PC-3 (cell line): ENCODE data around the gene TARBP1. TPM values are rescaled to one million over a fixed set of nuclear protein-coding genes. Genes with fewer than 3 reads are reported as not detected.

ENCODE experiments used
- ATAC-seq: fragments of 200-7000 bp; cut with Tn5 transposase; 2 replicates; pipeline ENCODE4 v1.9.1; 2020; ENCODE audit warnings: mild to moderate bottlenecking, moderate library complexity
- BruUV-seq: library from RNA; stranded (reverse); fragments of 400-500 nt; replicated peaks from 2 replicates; lab custom pipeline; 2021; lab: Mats Ljungman, UMichigan
- CTCF ChIA-PET: fragments of 300-600 bp; sonication (Branson Sonifier 250); formaldehyde crosslinking; loops from one replicate; lab custom pipeline; 2022; ENCODE audit warnings: antibody characterized with exemption; lab: Charles Lee
- POLR2A ChIA-PET: fragments of 300-600 bp; sonication (Branson Sonifier 250); formaldehyde crosslinking; loops from one replicate; lab custom pipeline; 2022; ENCODE audit warnings: antibody characterized with exemption; ENCODE audit not compliant: unreplicated experiment; lab: Charles Lee
- DNase-seq: peaks from one replicate; pipeline ENCODE4 v3.0.0-alpha.2; 2015
- H2AFZ ChIP-seq: fragments of 300-600 bp; sonication (generic); 2 replicates; pipeline ENCODE4 v1.6.0; 2016; ENCODE audit warnings: antibody characterized with exemption, low read length
- H3F3A ChIP-seq: fragments of 300-600 bp; sonication (generic); one replicate; pipeline ENCODE4 v1.6.0; 2017; ENCODE audit warnings: antibody characterized with exemption, low read length, control low read depth, mild to moderate bottlenecking; ENCODE audit not compliant: unreplicated experiment
- H3K27ac ChIP-seq: fragments of 300-600 bp; sonication (generic); 2 replicates; pipeline ENCODE4 v1.5.1; 2016; ENCODE audit warnings: mild to moderate bottlenecking, low read length
- H3K27me3 ChIP-seq: fragments of 300-600 bp; sonication (generic); 2 replicates; pipeline ENCODE4 v1.6.1; 2016; ENCODE audit warnings: low read length, mixed read lengths
- H3K36me3 ChIP-seq: fragments of 300-600 bp; sonication (generic); 2 replicates; pipeline ENCODE4 v1.6.1; 2016; ENCODE audit warnings: low read depth, mixed run types, low read length, mixed read lengths
- H3K4me1 ChIP-seq: fragments of 300-600 bp; sonication (generic); 2 replicates; pipeline ENCODE4 v1.5.1; 2016; ENCODE audit warnings: low read length; ENCODE audit not compliant: insufficient read depth
- H3K4me2 ChIP-seq: fragments of 300-600 bp; sonication (generic); 2 replicates; pipeline ENCODE4 v1.6.0; 2016; ENCODE audit warnings: low read length
- H3K4me3 ChIP-seq: fragments of 300-600 bp; sonication (generic); 2 replicates; pipeline ENCODE4 v1.5.1; 2016; ENCODE audit warnings: mild to moderate bottlenecking, low read length, mixed read lengths
- H3K79me2 ChIP-seq: fragments of 300-600 bp; sonication (generic); 2 replicates; pipeline ENCODE4 v1.6.1; 2017; ENCODE audit warnings: low read length, mixed read lengths
- H3K9ac ChIP-seq: fragments of 300-600 bp; sonication (generic); 2 replicates; pipeline ENCODE4 v1.6.0; 2016; ENCODE audit warnings: mild to moderate bottlenecking, low read length
- H3K9me2 ChIP-seq: fragments of 300-600 bp; sonication (generic); replicated peaks from 2 replicates; pipeline ENCODE4 v1.6.1; 2016; ENCODE audit warnings: mixed run types, low read length, mixed read lengths
- H3K9me3 ChIP-seq: fragments of 300-600 bp; sonication (generic); 2 replicates; pipeline ENCODE4 v1.6.1; 2016; ENCODE audit warnings: low read length, mixed read lengths
- H4K20me1 ChIP-seq: fragments of 300-600 bp; sonication (generic); 2 replicates; pipeline ENCODE4 v1.6.1; 2016; ENCODE audit warnings: low read length, mixed read lengths
- CTCF ChIP-seq: fragments of 300-600 bp; sonication (generic); conservative IDR thresholded peaks from 2 replicates; pipeline ENCODE4 v1.5.1; 2017; ENCODE audit warnings: antibody characterized with exemption, low read depth, mild to moderate bottlenecking, low read length
- EZH2 ChIP-seq: fragments of 300-600 bp; sonication (generic); IDR thresholded peaks from one replicate; pipeline ENCODE4 v1.6.1; 2017; ENCODE audit warnings: antibody characterized with exemption, mild to moderate bottlenecking, low read length; ENCODE audit not compliant: unreplicated experiment
- EZH2phosphoT487 ChIP-seq: fragments of 300-600 bp; sonication (generic); IDR thresholded peaks from 2 replicates; pipeline ENCODE4 v1.6.1; 2018; ENCODE audit warnings: mild to moderate bottlenecking, antibody characterized with exemption, low read length, borderline replicate concordance
- intact Hi-C: fragments of 100-400 bp; cut with micrococcal nuclease; formaldehyde crosslinking; loops from 2 replicates; pipeline ENCODE4 v1.9.0; 2023
- total RNA-seq: library from RNA; depleted of rRNA; stranded (reverse); fragments of >200 nt; gene quantifications from 2 replicates; pipeline ENCODE4 v1.2.3, GENCODE V29; 2014

TARBP1 gene
- total RNA-seq, 1 experiment from 2014 or later = 15.1 TPM

GRCh38 chr1:234473118-234473517, 5.9 kb downstream of the TARBP1 start:
- BruUV-seq = no TSS peak
- Histone ChIP-seq H3K9me3 (no peaks in the 10 kb centered on the region), H2AFZ (no peak overlapping the region), H3K79me2 (peaks cover 59% of the 10 kb centered on the region), H3K9me2 (no peaks in the 10 kb centered on the region), H3K36me3 (no peaks in the 10 kb centered on the region), H3F3A (no peaks in the 10 kb centered on the region), H3K4me1 (peaks cover 7% of the 10 kb centered on the region), H3K9ac (no peak overlapping the region), H3K4me2 (no peak overlapping the region), H3K4me3 (no peak overlapping the region), H3K27ac (no peak overlapping the region), H3K27me3 (no peaks in the 10 kb centered on the region), H4K20me1 (no peaks in the 10 kb centered on the region)
- TF ChIP-seq EZH2phosphoT487 (no peak), CTCF (no peak), EZH2 (no peak)
- POLR2A ChIA-PET = no interaction called here
- ATAC-seq = no peak
- DNase-seq = no peak
- CTCF ChIA-PET = no interaction called here
- intact Hi-C loops = no loop called here

GRCh38 chr1:234469376-234469775, 9.6 kb downstream of the TARBP1 start:
- Histone ChIP-seq H3K9ac (no peak overlapping the region), H3K36me3 (peaks cover 6% of the 10 kb centered on the region; the same call in 1 of the 2 replicates), H3F3A (no peaks in the 10 kb centered on the region), H3K9me2 (no peaks in the 10 kb centered on the region), H4K20me1 (no peaks in the 10 kb centered on the region), H3K27me3 (no peaks in the 10 kb centered on the region), H3K4me3 (no peak overlapping the region), H2AFZ (no peak overlapping the region), H3K27ac (no peak overlapping the region), H3K4me1 (peaks cover 13% of the 10 kb centered on the region), H3K79me2 (peaks cover 22% of the 10 kb centered on the region), H3K4me2 (no peak overlapping the region), H3K9me3 (no peaks in the 10 kb centered on the region)
- POLR2A ChIA-PET = no interaction called here
- CTCF ChIA-PET = no interaction called here
- BruUV-seq = no TSS peak
- DNase-seq (no peak), ATAC-seq (no peak)
- intact Hi-C loops = no loop called here
- TF ChIP-seq EZH2 (no peak), EZH2phosphoT487 (no peak), CTCF (no peak)

GRCh38 chr1:234468580-234468979, 10.4 kb downstream of the TARBP1 start:
- ATAC-seq = no peak

More at GRCh38 chr1:234468580-234468979, 10.4 kb downstream of the TARBP1 start:
- Histone ChIP-seq H3K9me3 (no peaks in the 10 kb centered on the region), H3K79me2 (peaks cover 14% of the 10 kb centered on the region), H3K4me3 (no peak overlapping the region), H3F3A (no peaks in the 10 kb centered on the region), H3K9me2 (no peaks in the 10 kb centered on the region), H3K36me3 (peaks cover 6% of the 10 kb centered on the region; the same call in 1 of the 2 replicates), H3K27me3 (no peaks in the 10 kb centered on the region), H3K27ac (no peak overlapping the region), H4K20me1 (no peaks in the 10 kb centered on the region), H2AFZ (no peak overlapping the region), H3K4me1 (peaks cover 13% of the 10 kb centered on the region), H3K4me2 (no peak overlapping the region), H3K9ac (no peak overlapping the region)
- no peak for TF ChIP-seq EZH2
- no peak for TF ChIP-seq CTCF
- TF ChIP-seq EZH2phosphoT487 = no peak
- DNase-seq = no peak
- intact Hi-C loops = no loop called here
- ChIA-PET CTCF (no interaction called here), POLR2A (interaction anchor here (0.6 kb wide), 1 partner anchor 9 kb away, joined by 4 read pairs; no protein-coding TSS in a partner anchor)
- BruUV-seq = no TSS peak
